ENCODE data around the gene IFI44. TPM values are rescaled to one million over a fixed set of nuclear protein-coding genes. Genes with fewer than 3 reads are reported as not detected.

IFI44 gene
- total RNA-seq, 1 experiment from 2014 or later = 11.7 TPM

- no peaks in the 10 kb centered on the region for H3K27me3 ChIP-seq
- no peak for DNase-seq
- H3K36me3 ChIP-seq = no peaks in the 10 kb centered on the region
- H3K4me1 ChIP-seq = no peaks in the 10 kb centered on the region
- no peak overlapping the region for H3K27ac ChIP-seq
- H3K9me3 ChIP-seq (replicated peaks) = no peaks in the 10 kb centered on the region
- H3K4me3 ChIP-seq = no peak overlapping the region
Measured at GRCh38 chr1:78630600-78630999, 19.0 kb upstream of the IFI44 start.

- Histone ChIP-seq H3K27ac (no peak overlapping the region), H3K36me3 (no peaks in the 10 kb centered on the region), H3K4me1 (no peaks in the 10 kb centered on the region), H3K27me3 (no peaks in the 10 kb centered on the region), H3K9me3 (replicated peaks) (no peaks in the 10 kb centered on the region), H3K4me3 (no peak overlapping the region)
- DNase-seq = no peak
Measured at GRCh38 chr1:78633209-78633608, 16.4 kb upstream of the IFI44 start.

DNA sequence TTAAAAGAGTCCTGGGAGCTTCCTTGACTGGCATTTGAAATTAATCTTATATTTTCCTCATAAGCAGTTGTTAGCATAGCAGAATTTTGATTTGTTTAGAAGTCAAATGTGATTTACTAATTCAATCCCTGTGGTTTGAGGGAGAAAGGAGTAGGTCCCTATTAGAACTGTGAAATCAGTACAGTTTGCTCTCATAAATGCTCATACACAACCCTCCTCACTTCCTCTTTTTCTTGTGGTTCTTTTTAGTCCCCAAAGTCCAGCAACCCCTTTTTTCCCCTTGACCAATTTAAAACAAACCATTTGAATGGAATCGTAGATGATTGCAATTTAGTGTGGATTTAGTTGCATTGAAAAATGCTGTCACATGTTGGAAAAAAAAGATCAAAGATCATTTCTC, 9.2 kb upstream of the IFI44 start:
- Histone ChIP-seq H3K36me3 (no peaks in the 10 kb centered on the region), H3K4me1 (no peaks in the 10 kb centered on the region), H3K9me3 (replicated peaks) (no peaks in the 10 kb centered on the region), H3K27ac (no peak overlapping the region), H3K27me3 (no peaks in the 10 kb centered on the region), H3K4me3 (no peak overlapping the region)
- no peak for DNase-seq

DNA sequence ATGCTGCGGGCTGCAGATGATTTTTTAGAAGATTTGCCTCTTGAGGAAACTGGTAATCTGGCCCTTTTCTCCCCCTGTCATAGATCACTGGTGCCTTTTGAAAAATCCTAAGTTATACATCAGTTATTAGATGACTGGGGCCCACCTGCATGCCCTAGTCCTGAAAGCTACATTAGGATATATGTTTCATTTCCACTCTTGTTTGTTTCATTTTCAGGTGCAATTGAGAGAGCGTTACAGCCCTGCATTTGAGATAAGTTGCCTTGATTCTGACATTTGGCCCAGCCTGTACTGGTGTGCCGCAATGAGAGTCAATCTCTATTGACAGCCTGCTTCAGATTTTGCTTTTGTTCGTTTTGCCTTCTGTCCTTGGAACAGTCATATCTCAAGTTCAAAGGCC, 8.1 kb upstream of the IFI44 start:
- Histone ChIP-seq H3K4me3 (no peak overlapping the region), H3K9me3 (replicated peaks) (no peaks in the 10 kb centered on the region), H3K4me1 (no peaks in the 10 kb centered on the region), H3K27me3 (no peaks in the 10 kb centered on the region), H3K36me3 (no peaks in the 10 kb centered on the region), H3K27ac (no peak overlapping the region)
- no peak for DNase-seq

DNA sequence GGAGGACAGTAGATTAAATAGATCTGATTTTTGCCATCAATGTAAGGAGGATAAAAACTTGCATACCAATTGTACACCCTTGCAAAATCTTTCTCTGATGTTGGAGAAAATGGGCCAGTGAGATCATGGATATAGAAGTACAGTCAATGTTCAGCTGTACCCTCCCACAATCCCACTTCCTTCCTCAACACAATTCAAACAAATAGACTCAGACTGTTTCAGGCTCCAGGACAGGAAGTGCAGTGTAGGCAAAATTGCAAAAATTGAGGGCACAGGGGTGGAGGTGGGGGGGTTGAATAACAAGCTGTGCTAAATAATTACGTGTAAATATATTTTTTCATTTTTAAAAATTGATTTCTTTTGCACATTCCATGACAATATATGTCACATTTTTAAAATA, 3.9 kb upstream of the IFI44 start:
- no peaks in the 10 kb centered on the region for H3K36me3 ChIP-seq
- no peaks in the 10 kb centered on the region for H3K27me3 ChIP-seq

DNA sequence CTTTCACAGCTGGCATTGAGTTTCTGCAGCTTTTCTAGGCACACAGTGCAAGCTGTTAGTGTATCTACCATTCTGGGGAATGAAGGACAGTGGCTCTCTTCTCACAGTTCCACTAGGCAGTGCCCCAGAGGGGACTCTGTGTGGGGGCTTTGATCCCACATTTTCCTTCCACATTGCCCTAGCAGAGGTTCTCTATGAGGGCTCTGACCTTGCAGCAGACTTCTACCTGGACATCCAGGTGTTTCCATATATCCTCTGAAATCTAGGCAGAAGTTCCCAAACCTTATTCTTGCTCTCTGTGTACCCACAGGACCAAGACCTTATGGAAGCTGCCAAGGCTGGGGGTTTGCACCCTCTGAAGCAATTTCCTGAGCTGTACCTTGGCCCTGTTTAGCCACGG, 2.4 kb upstream of the IFI44 start:
- H3K4me1 ChIP-seq = 0 out of 2 replicates have a peak, but pooled peaks cover 6% of the 10 kb centered on the region
- no peaks in the 10 kb centered on the region for H3K36me3 ChIP-seq
- H3K9me3 ChIP-seq (replicated peaks) = no peaks in the 10 kb centered on the region
- H3K27ac ChIP-seq = no peak overlapping the region
- DNase-seq = no peak
- no peaks in the 10 kb centered on the region for H3K27me3 ChIP-seq
- no peak overlapping the region for H3K4me3 ChIP-seq

More for the DNA sequence above, 3.9 kb upstream of the IFI44 start:
- Histone ChIP-seq H3K4me1 (0 out of 2 replicates have a peak, but pooled peaks cover 4% of the 10 kb centered on the region), H3K27ac (no peak overlapping the region), H3K9me3 (replicated peaks) (no peaks in the 10 kb centered on the region), H3K4me3 (no peak overlapping the region)
- no peak for DNase-seq

- H3K4me3 ChIP-seq = peak overlapping the region; percentile 47
- H3K27ac ChIP-seq = no peak overlapping the region
- H3K4me1 ChIP-seq = 0 out of 2 replicates have a peak, but pooled peaks cover 6% of the 10 kb centered on the region
- no peak for DNase-seq
- no peaks in the 10 kb centered on the region for H3K9me3 ChIP-seq (replicated peaks)
- no peaks in the 10 kb centered on the region for H3K36me3 ChIP-seq
- H3K27me3 ChIP-seq = no peaks in the 10 kb centered on the region; the same call in 1 of the 2 replicates
Measured at GRCh38 chr1:78650114-78650660, 556 bp downstream of the IFI44 start.

GRCh38 chr1:78651241-78651640, 1.6 kb downstream of the IFI44 start:
- Histone ChIP-seq H3K9me3 (replicated peaks) (no peaks in the 10 kb centered on the region), H3K4me1 (0 out of 2 replicates have a peak, but pooled peaks cover 6% of the 10 kb centered on the region), H3K36me3 (no peaks in the 10 kb centered on the region; the same call in 1 of the 2 replicates), H3K4me3 (peak overlapping the region; percentile 47), H3K27ac (peak overlapping the region; percentile 60), H3K27me3 (no peaks in the 10 kb centered on the region; the same call in 1 of the 2 replicates)
- DNase-seq = peak; percentile 58 to 83

DNA sequence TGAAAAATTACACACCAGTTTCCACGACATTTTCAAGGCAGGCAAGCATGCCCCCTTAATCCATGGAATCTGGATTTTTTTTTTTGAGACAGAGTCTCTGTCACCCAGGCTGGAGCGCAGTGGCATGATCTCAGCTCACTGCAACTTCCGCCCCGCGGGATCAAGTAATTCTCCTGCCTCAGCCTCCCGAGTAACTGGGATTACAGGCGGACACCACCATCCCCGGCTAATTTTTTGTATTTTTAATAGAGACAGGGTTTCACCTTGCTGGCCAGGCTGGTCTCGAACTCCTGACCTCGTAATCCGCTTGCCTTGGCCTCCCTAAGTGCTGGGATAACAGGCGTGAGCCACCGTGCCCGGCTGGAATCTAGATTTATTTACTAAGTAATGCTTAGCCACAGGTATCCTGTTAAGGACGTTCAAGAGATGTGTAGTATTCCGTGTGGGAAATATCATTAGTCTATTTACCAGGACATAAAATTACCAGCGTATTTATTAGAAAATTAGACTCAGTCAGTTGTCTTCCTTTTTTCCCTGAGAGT, 2.5 kb downstream of the IFI44 start:
- no peak for DNase-seq
- Histone ChIP-seq H3K27me3 (no peaks in the 10 kb centered on the region; the same call in 1 of the 2 replicates), H3K4me1 (0 out of 2 replicates have a peak, but pooled peaks cover 6% of the 10 kb centered on the region), H3K27ac (peak overlapping the region; percentile 60; the same call in 1 of the 2 replicates), H3K9me3 (replicated peaks) (no peaks in the 10 kb centered on the region), H3K4me3 (no peak overlapping the region; the same call in 1 of the 2 replicates), H3K36me3 (no peaks in the 10 kb centered on the region; the same call in 1 of the 2 replicates)

DNA sequence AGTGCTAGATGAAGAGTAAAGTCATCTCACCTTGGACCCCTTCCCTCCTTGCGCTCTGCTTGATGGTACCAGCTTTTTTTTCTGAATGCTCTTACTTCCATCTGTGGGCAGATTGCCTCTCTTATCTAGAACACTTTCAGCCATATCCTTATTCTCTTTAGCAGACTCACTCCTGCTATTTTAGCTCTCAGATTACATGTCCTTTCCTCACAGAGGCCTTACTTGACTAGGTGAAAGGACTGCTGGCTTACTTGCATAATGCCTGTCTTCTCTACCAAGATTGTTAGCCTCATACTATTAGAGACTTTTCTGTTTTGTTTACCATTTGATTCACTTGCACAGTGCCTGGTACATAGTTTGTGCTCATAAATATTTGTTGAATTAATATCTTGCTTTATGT, 9.3 kb downstream of the IFI44 start:
- DNase-seq = no peak
- H3K36me3 ChIP-seq = peaks cover 2% of the 10 kb centered on the region; the same call in 1 of the 2 replicates

GRCh38 chr1:78663923-78664322, 14.3 kb downstream of the IFI44 start:
- Histone ChIP-seq H3K27me3 (no peaks in the 10 kb centered on the region), H3K9me3 (replicated peaks) (no peaks in the 10 kb centered on the region; the same call in 1 of the 2 replicates), H3K27ac (no peak overlapping the region), H3K4me1 (no peaks in the 10 kb centered on the region), H3K4me3 (no peak overlapping the region), H3K36me3 (peaks cover 2% of the 10 kb centered on the region; the same call in 1 of the 2 replicates)
- DNase-seq = no peak

More for the DNA sequence above, 9.3 kb downstream of the IFI44 start:
- Histone ChIP-seq H3K9me3 (replicated peaks) (no peaks in the 10 kb centered on the region; the same call in 1 of the 2 replicates), H3K4me1 (no peaks in the 10 kb centered on the region), H3K27ac (no peak overlapping the region), H3K27me3 (no peaks in the 10 kb centered on the region), H3K4me3 (no peak overlapping the region)

DNA sequence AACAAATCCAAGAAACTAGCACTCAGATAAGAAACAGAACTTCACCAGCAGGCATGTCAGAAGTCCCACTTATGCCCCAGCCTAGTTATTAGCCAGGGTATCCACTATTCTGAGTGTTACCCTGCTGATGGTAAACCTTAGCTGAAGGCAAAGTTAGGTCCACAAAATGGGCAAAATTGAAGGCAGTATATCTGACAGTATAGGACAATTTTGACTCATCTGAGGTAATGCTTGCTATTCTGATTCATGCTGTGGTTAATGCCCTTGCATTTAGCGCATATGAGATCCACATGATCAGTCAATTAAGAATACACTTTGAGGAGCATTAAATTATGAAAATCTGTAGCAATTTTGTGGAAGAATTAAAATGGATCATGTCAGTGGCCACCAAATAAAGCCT, 15.1 kb downstream of the IFI44 start:
- H3K9me3 ChIP-seq (replicated peaks) = no peaks in the 10 kb centered on the region; the same call in 1 of the 2 replicates
- H3K36me3 ChIP-seq = 0 out of 2 replicates have a peak, but pooled peaks cover under 1% of the 10 kb centered on the region
- H3K27ac ChIP-seq = no peak overlapping the region
- DNase-seq = no peak
- H3K4me1 ChIP-seq = no peaks in the 10 kb centered on the region
- H3K4me3 ChIP-seq = no peak overlapping the region
- H3K27me3 ChIP-seq = no peaks in the 10 kb centered on the region

- no peaks in the 10 kb centered on the region for H3K4me1 ChIP-seq
- H3K27me3 ChIP-seq = no peaks in the 10 kb centered on the region
- H3K4me3 ChIP-seq = no peak overlapping the region
Measured at GRCh38 chr1:78665809-78666208, 16.2 kb downstream of the IFI44 start.

DNA sequence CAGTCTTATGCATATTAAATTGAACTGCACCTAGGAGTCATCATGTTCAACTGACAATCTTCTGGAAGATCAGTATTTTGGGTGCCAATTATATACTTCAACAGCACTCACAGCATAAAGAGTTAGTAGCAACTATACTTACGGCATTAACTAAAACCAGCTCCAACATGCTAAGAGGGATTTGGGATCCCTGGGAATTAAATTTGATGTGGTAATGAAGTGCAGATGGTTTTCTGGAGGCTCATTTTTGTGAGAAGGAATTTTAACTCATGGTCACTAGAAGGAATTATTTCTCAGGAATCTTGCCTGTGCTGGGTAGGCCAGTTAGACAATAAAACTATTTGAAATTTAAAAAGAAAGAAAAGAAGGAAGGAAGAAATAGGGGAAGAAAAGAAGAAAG, 18.3 kb downstream of the IFI44 start:
- Histone ChIP-seq H3K9me3 (replicated peaks) (no peaks in the 10 kb centered on the region), H3K4me1 (no peaks in the 10 kb centered on the region), H3K4me3 (no peak overlapping the region), H3K27ac (no peak overlapping the region), H3K36me3 (no peaks in the 10 kb centered on the region), H3K27me3 (no peaks in the 10 kb centered on the region)
- DNase-seq = no peak

More at GRCh38 chr1:78665809-78666208, 16.2 kb downstream of the IFI44 start:
- Histone ChIP-seq H3K9me3 (replicated peaks) (no peaks in the 10 kb centered on the region; the same call in 1 of the 2 replicates), H3K36me3 (no peaks in the 10 kb centered on the region), H3K27ac (no peak overlapping the region)
- peak; percentile 13 to 43 for DNase-seq

- no peaks in the 10 kb centered on the region for H3K27me3 ChIP-seq
- DNase-seq = no peak
- H3K36me3 ChIP-seq = no peaks in the 10 kb centered on the region
- no peaks in the 10 kb centered on the region for H3K4me1 ChIP-seq
- no peak overlapping the region for H3K4me3 ChIP-seq
- no peak overlapping the region for H3K27ac ChIP-seq
- H3K9me3 ChIP-seq (replicated peaks) = no peaks in the 10 kb centered on the region
Measured at GRCh38 chr1:78668427-78668826, 18.8 kb downstream of the IFI44 start.
